HG03045 (cell line): ENCODE data around the gene RIPK4.
"Not testable (repeated sequence)": the region's sequence is repeated elsewhere in the genome, so short reads cannot be mapped to it uniquely, and the experiment has no call there.

Source experiments
- ATAC-seq: cut with Tn5 transposase; IDR thresholded peaks from one replicate; pipeline ENCODE4 v1.9.1; 2021; ENCODE audit warnings: mild to moderate bottlenecking, moderate library complexity; ENCODE audit not compliant: unreplicated experiment

RIPK4 gene

DNA sequence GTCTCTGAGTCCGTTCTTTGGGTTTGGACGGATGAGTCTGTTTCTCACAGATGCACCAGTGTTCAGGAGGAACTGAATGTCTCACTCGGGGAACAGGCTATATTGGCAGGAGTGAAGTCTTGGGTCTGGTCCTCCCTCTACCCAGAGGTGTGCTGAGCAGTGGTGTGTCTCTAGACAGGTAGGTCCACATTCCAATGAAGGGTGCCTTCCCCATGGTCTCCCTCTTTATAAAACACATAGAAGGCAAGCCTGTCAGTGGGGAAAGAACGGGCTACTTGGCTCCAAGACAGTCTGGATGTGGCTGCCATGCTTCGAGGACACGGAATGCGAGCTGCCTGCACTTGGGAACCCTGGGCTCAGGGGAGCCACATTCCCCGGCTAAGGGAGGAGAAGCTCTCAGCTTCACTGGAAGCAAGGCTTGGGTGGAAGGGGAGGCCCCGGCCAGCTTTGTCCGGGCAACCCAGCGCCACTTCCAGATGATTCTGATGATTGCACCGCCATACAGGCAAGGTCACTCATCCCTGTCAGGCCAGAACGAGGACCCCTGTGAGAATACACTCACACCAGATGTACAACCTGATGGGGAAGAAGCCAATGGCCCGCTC, 29.7 kb upstream of the RIPK4 start:
- ATAC-seq, result no peak

- no peak for ATAC-seq
These were observed 28.9 kb upstream of the RIPK4 start for GRCh38 chr21:41795726-41796125.

DNA sequence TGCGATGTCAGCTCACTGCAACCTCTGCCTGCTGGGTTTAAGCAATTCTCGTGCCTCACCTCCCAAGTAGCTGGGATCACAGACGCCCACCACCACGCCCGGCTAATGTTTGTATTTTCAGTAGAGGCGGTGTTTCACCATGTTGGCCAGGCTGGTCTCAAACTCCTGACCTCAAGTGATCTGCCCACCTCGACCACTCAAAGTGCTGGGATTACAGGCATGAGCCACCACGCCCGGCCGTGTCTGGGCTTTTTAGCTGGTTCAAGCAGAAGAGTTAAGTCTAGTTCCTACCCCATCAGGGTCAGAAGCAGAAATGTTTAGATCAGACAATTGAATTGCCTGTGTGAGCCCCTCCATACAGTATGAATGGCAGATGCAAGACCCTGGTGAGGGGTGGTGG, 27.7 kb upstream of the RIPK4 start:
- ATAC-seq, result no peak

GRCh38 chr21:41792711-41793110, 25.9 kb upstream of the RIPK4 start:
- no peak for ATAC-seq

DNA sequence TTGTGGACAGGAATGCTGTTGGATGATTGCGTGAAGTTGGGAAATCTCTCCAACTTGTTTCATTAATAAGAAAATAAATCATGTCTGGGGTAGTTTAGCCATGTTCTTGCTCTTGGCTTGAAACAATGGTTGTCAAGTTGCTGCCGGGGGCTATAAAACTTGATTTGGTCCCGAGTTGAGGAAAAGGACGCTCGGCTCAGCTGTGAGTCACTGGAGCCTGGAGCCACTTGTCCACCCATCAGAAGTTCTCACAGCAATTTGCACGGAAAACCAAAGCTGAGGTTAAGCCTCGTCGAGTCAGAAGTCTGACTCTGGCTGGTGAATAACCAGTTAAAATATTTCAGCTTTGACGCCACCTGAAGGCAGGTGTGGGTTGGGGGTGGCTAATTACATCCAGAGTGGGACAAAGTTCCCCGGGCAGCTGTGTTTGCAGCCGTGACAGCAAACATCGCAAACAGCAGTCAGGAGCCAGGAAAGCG, 19.7 kb upstream of the RIPK4 start:
- no peak for ATAC-seq

DNA sequence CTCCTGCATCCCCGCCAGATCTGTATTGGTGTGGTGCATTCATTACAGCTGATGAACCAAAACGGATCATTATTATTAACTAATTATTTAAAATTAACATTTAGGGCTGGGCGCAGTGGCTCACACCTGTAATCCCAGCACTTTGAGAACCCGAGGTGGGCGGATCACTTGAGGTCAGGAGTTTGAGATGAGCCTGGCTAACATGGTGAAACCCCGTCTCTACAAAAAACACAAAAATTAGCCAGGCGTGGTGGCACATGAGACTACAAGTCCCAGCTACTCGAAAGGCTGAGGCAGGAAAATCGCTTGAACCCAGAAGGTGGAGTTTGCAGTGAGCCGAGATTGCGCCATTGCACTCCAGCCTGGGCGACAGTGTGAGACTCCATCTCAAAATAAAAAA, 18.4 kb upstream of the RIPK4 start:
- ATAC-seq, result not testable (repeated sequence)

GRCh38 chr21:41784456-41785102, 17.7 kb upstream of the RIPK4 start:
- no peak for ATAC-seq

DNA sequence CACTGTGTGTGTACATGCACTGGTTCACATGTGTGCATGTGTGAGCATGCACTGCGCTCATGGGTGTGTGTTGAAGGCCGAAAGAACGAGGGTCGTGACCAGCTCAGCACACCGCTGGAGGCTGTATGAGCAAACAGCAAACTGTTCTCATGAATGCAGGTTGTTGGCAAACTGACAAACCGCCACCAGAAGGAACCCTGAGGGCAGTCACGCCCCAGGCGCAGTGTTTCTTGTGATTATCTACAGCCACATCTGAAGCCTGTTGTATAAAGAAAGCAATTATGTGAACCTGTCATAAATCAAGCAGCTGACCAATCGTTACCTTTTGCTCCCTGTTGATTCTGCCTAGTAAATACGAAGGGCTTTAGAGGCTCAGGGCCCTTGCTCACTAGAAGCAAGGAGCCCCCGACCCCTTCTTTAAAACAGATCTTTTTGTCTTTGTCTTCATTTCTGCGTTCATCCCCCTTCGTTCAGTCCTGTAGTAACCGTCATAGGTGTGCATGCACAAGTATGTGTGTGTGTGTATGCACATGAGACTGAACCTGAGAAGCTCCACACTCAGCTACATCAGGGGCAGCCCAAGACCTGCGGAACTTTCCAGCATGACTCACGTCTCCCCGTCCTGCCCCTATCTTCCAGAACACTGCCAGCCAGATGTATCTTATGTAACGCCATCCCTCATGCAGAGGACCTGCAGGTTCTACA, 16.8 kb upstream of the RIPK4 start:
- no peak for ATAC-seq

GRCh38 chr21:41781050-41781410, 14.2 kb upstream of the RIPK4 start:
- no peak for ATAC-seq

GRCh38 chr21:41780337-41781049, 13.6 kb upstream of the RIPK4 start:
- ATAC-seq, result no peak

DNA sequence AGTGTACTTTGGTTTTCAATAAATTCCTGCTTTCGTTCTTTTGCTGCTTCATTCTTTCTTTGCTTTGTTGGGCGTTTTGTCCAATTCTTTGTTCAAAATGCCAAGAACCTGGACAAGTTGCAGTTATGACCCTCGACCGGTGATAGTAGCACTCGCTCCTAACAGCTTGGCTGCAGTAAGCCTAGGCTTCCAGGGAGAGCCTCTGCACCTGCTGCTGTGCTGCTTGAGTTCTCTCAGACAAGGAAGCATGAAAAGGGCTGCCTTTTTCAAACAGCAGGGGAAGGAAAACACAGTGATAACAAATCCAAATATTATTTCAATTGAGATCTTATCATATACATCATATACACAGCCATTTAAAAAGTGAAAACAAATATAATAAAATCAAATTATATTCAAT, 12.8 kb upstream of the RIPK4 start:
- ATAC-seq, result no peak

DNA sequence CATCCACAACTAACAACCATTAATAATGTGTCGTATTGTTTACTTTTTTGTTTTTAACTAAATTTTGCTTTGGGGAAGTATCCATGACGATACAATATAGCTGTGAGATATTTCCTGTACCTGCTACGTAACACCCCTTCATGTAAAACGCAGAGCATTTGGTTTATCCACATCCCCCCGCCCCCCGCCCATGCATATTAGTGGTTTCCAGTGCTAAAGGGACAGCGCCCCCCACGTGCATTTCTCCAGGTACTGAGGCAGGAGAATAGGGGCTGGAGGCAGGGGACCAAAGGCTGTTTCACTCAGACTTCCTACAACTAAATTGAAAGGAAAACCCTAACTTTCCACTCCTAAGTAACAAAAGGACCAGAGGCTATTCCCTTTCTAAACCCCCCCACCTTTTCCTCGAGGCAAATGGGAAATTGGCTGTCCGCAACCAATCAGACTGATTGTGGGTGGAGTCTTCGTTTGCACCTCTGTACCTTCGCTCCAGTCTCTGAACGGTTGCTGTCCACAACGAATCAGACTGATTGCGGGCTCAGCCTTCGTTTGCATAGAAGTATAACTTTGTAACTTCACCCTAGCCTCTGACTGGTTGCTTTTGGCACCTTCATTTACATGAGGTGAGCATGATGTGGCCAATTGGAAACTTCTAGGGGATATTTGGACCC, 12.2 kb upstream of the RIPK4 start:
- ATAC-seq, result no peak

DNA sequence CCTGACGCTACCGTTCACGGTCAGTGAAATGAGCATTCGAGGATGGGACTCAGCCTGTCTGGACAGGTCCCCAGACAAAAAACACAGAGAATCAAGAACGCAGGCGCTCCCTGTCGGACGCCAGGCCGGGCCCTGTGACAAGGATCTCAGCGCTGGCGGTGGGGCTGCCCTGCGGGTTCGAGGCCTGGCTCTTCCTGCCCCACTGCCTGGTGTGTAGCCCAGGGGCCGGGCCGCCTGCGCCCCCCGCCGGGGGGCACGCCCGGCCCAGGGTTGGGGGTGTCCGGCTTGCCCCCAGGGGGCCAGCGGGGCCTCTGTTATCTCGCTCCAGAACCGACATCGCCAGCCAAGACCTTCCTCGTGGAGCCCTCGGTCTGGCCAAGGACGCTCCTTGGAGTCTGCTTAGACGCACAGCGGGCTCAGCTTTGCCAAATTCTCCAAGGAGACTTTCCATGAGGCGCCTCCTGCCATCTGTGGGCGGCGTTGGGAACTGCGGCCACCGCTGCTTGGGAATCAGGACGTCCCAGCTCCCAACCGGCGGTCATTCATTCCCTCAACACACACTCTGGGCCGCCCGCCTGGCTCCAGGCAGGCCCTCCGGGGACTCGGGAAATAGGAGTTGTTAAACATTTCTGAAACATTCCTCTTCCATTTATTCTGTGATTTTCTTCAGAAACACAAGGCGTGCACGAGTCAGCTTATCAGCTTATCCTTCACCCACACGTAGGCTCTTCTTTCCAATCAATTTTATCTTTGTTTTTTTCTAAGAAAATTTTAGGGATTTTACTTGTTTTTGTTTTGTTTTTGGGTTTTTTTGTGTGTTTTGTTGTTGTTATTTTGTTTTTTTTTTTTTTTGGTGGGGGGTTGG, 11.3 kb upstream of the RIPK4 start:
- no peak for ATAC-seq

DNA sequence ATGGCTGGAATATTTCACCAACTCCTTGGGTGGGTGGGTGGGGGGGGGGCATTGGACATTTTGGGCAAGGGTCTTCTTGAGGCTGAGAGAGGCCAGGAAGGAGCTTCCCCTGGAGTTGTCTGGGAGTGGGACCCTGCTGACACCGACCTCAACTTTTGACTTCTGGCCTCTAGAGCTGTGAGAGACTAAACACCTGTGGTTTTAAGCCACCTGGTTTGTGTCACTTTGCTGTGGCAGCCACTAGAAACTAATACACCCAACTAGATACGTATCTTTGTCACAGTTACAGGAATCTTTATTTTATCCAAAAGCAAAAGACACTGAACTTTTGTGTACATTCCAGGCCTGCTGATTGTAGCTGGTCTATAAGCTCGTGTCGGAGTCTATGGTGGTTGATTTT, 9.9 kb upstream of the RIPK4 start:
- ATAC-seq, result no peak

- no peak for ATAC-seq
These were observed 8.3 kb upstream of the RIPK4 start for GRCh38 chr21:41775149-41775472.

DNA sequence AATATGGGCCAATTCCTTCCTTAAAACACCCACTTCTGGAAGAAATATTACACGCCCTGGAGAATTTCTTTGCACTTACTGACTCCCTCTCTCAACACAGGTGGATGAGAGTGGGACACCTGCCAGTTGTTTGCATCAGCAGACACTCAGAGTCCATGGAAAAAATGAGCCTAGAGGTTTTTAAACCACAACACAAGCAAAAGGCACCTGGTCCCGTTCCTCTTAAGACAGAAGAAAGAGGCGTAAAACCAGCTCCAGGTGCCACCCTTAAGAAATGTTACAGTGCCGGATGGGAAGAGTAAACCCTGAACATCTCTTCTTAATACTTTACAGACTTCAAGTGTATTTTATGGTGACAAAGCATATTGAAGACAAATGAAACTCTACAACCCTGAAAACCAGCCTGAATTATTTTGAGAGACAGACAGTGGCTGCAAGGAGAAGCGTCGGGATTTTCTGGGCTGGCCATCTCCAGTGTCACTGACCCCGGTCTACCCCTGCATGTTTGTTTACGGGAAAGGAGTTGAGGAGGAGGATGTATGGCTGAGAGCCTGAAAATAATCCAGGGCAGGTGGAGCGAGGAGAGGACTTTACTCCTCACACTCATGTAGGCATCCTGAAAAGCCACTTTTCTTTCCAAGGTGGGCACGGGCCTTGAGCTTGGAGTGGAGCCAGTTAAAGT, 7.8 kb upstream of the RIPK4 start:
- no peak for ATAC-seq

DNA sequence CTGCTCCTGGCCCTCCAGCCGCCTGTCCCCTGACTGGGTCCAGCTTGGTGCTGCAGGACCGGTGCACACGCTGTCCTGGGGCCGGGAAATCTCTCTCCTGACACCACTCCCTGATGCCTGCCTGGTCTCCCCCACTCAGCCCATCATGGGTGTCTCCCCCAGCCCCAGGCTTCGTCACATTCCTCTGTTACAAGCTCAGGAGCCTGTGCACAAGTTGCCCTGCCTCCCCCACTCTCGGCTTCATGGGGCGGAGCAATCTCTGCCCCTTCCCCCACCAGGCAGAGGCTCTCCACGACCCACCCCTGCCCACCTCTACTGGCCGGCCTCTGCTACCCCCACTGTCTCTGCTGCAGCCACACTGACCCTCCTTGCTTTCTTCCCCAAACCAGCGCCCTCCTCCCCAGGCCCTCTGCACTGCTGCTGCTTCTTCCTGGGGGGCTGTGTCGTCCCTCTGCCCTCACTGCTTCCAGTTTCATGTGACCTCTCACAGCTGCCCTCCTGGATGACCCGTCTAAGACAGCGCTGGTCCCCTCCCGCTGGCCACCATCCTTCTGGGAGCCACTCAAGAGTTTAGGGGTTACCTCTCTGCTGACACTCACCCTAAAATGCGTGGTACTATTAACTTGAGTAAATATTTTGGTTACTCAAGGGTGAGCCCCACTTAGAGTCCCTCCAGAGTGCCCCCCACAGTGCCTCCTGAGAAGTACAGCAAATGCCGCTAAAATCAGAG, 5.7 kb upstream of the RIPK4 start:
- ATAC-seq, result no peak

DNA sequence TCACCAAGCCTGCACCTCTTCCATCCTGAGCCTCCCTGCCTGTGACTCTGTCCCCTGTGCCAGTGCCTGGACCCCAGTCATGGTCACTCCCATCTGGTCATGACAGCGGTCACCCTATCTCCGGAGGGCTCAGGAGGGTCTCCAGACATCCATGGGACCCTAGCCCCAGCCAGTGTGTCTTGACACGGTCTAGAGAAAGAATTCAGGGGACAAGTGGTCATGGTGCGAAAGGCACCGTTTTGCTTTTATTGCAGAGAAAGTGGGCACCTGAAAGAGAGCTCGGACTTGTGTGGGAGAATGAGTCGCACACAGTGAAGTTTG, 4.7 kb upstream of the RIPK4 start:
- ATAC-seq, result no peak

DNA sequence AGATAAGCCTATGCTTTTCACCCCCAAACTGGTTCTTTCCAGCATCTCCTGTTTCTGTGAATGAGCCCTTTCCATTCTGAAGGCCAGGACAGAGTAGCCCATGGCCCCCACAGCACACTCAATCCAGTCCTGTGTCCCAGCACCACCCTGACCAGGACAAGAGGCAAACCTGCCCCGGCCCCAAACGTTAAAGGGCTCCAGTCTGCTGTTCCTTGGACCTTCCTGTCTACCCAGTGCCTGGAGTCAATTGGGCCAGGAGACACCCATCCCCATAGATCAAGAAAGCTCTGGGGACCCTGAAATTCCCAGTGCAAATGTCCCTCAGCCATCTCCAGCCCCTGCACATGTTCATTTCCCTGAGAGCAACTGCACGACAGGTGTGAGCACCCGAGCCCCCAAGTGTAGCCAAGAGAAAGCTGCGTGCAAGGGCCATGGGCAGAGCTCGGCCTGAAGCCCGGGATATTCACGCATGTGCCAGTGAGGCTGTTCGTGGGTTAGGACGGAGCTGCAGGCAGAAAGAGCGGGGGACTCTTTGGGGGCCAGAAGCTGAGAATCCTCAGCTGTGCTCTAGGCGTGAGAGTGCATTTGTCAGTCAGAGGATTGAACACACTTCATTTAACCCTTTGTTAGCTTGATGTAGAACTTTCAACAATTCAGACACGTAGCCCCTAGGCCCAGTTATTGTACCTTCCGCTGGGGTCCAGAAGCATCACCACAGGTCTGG, 4.2 kb upstream of the RIPK4 start:
- ATAC-seq, result no peak
